AG09309 (cell line): ENCODE measurements around the gene KLHDC9.

Experiments used
- DNase-seq: peaks from one replicate; pipeline ENCODE4 v3.0.0-alpha.2; 2010; ENCODE audit warnings: low read depth
- H3K4me3 ChIP-seq: 2 replicates; pipeline ENCODE4 v1.5.1; 2011; ENCODE audit warnings: mild to moderate bottlenecking, low read depth, low read length, moderate library complexity; ENCODE audit not compliant: control insufficient read depth
- TF ChIP-seq, protein P1 (sequence below): IDR thresholded peaks from 2 replicates; pipeline ENCODE4 v1.5.1; 2011; ENCODE audit warnings: mild to moderate bottlenecking, low read depth, low read length, inconsistent platforms; ENCODE audit not compliant: insufficient read depth, control insufficient read depth; ENCODE audit errors: missing control alignments

The KLHDC9 gene

DNA sequence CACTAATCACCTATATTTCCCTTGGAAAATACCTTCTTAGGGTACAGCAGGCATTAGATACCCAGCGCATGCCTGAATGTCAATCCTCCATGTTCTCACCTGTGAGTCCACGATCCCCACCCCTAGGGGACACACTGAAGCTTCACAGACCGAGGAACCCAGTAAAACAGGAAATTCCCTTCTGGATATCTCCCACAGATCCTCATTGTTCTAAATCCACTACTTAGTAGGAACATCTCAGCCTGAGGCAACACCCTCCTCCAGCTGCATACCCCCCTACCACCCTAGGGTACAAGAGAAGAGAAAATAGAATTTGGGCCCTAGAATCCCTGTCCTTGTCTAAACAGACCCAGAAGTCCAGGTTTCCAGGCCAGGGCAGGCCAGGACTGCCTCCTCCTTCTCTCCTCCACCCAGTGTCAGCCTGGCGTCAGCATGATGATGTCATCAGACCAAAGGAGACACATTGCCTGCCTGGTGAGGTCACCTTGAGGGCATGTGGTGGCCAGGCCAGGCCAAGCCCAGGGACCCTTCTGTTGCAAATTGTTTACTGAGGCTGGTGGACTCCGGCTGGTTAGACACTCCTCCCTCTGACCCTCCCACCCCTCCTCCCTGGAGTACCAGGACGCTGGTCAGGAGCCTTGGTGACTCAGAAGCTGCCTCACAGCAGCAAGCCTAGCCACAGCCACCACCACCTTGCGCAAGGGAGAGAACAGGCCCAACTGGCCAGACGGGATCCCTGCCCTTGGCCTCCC lies 15.0 kb upstream of the KLHDC9 start:
- TF ChIP-seq, protein P1, sequence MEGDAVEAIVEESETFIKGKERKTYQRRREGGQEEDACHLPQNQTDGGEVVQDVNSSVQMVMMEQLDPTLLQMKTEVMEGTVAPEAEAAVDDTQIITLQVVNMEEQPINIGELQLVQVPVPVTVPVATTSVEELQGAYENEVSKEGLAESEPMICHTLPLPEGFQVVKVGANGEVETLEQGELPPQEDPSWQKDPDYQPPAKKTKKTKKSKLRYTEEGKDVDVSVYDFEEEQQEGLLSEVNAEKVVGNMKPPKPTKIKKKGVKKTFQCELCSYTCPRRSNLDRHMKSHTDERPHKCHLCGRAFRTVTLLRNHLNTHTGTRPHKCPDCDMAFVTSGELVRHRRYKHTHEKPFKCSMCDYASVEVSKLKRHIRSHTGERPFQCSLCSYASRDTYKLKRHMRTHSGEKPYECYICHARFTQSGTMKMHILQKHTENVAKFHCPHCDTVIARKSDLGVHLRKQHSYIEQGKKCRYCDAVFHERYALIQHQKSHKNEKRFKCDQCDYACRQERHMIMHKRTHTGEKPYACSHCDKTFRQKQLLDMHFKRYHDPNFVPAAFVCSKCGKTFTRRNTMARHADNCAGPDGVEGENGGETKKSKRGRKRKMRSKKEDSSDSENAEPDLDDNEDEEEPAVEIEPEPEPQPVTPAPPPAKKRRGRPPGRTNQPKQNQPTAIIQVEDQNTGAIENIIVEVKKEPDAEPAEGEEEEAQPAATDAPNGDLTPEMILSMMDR, result no peak
- DNase-seq, result peak; percentile 69
- H3K4me3 ChIP-seq, result no peak overlapping the region

DNA sequence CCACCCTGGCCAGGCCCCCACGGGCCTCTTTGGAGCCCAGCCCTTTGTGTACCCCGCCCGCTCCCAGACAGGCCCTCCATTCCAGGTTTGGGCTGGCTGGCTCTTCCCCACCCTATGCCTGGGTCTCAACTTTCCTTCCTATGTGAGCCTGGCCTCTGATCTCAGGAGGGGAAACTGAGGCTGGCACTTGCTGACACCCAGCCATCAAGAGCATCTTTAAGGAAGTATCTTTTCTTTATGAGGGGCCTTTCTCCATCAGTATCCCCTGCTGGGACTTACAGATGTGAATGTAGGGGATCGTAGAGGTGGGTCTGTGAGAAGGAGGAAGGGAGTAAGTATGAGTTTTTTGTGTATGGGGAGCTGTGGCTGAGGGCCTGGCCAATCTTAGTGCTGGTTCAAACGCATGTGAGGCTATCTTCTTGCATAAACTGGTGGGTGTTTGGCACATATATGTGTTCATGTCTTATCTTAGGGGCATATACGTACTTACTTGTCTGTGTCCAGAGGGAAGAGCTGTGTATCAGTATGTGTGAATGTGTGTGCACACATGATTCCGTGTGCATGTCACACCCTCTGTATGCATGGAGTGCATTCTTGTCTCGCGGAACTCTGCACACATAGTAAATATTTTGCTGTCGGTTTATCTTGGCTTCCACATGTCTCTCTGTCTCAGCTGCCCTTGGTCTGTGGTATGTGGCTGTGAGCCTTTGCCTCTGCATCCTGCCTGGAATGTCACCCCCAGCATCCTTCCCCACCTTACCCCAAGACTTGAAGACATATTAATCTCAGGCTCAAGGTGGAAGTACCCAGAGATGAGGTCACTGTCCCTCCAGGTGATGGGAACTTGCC lies 14.2 kb upstream of the KLHDC9 start:
- H3K4me3 ChIP-seq, result no peak overlapping the region
- no peak for DNase-seq
- TF ChIP-seq, protein P1, result no peak

DNA sequence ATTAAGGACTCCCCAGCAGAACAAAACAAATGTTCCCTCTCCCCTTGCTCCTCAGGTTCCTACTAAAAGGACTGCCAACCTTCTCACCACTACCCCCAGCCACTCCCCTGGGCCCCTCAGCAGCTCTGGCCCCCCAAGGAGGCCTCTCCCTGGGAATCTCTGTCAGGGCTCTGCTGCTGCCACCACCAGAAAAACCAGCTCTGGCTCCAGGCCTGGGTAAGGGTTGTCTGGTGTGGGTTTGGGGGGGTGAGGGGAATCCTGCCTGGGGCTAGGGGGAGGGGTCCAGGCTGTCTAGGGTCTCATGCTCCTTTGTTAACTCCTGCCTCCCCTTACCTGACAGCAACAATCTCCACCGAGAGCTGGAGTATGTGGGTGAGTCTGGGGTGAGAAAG lies 13.6 kb upstream of the KLHDC9 start:
- H3K4me3 ChIP-seq, result no peak overlapping the region
- TF ChIP-seq, protein P1, result no peak
- no peak for DNase-seq

DNA sequence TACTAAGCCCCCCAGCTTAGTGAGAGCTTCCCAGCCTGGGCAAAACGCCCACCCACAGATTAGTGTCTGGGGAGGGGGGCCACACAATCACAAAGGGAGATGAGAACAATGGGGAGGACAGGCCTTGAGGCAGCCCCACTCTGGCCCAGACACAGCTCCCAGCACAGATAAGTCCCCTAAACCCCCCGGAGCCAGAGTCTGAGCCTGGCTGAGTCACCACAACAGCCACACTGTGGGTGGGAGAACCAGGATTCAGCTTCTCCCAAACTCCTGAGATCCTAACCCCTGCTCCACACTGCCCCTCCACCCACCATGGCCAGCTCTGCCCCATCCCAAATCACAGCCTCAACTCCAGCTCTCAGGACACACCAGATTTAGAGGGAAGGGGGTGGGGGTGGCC lies 13.0 kb upstream of the KLHDC9 start:
- no peak for DNase-seq
- TF ChIP-seq, protein P1, result no peak
- no peak overlapping the region for H3K4me3 ChIP-seq

DNA sequence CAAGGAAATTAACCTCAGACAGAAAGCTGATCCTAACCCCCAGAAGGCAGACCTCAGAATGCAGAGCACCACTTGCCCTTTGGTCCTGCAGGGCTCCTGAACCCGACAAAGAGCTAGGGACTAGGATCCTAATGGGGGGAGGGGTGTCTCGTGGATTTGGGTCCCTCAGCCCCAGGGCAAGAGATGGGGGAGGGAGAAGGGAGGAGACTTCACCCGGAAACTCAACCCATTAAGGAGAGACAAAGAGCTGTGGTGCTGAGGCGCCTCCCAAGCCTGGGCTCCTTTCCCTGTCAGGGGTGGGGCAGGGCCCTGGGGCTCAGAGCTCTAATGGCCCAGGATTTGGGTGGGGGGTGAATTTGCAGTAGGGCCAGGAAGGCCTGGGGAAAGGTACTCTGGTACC lies 11.7 kb upstream of the KLHDC9 start:
- DNase-seq, result no peak
- no peak overlapping the region for H3K4me3 ChIP-seq
- TF ChIP-seq, protein P1, result no peak

- no peak for DNase-seq
- TF ChIP-seq, protein P1, result no peak
- H3K4me3 ChIP-seq, result no peak overlapping the region
These were observed 9.5 kb upstream of the KLHDC9 start for GRCh38 chr1:161088587-161089110.
